GM21526 (cell line): ENCODE measurements around the gene ZNF684.
"Not testable (repeated sequence)": the region's sequence is repeated elsewhere in the genome, so short reads cannot be mapped to it uniquely, and the experiment has no call there.

ENCODE experiments used
- ATAC-seq: cut with Tn5 transposase; IDR thresholded peaks from one replicate; pipeline ENCODE4 v1.9.1; 2021; ENCODE audit warnings: moderate library complexity; ENCODE audit not compliant: unreplicated experiment, low FRiP score

ZNF684 gene

DNA sequence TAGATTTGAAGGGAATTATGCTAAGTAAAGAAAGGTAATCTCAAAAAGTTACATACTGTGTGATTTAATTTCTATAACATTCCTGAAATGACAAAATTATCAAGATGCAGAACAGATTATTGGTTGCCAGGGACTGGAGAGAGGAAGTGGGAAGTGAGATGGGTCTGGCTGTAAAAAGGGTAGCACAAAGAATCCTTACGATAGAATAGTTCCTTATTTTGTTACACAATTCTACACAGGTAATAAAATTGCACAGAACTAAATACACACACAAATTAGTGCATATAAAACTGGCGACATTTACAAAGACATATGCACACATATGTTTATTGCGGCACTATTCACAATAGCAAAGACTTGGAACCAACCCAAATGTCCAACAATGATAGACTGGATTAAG is 33.5 kb downstream of the ZNF684 start:
- no peak for ATAC-seq

GRCh38 chr1:40567825-40568224 is 36.4 kb downstream of the ZNF684 start:
- ATAC-seq, result no peak

DNA sequence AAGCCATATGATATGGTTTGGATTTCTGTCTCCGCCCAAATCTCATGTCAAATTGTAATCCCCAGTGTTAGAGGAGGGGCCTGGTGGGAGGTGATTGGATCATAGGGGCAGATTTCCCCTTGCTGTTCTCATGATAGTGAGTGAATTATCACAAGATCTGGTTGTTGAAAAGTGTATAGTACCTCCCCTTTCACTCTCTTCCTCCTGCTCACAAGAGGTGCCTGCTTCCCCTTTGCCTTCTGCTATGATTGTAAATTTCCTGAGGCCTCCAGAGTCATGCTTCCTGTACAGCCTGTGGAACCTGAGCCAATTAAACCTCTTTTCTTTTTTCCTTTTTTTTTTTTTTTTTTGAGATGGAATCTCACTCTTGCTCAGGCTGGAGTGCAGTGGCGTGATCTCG is 43.4 kb downstream of the ZNF684 start:
- not testable (repeated sequence) for ATAC-seq

GRCh38 chr1:40575336-40575735 is 43.9 kb downstream of the ZNF684 start:
- no peak for ATAC-seq

GRCh38 chr1:40582116-40582515 is 50.7 kb downstream of the ZNF684 start:
- no peak for ATAC-seq

GRCh38 chr1:40583980-40584379 is 52.5 kb downstream of the ZNF684 start:
- no peak for ATAC-seq

GRCh38 chr1:40588586-40588985 is 57.1 kb downstream of the ZNF684 start:
- ATAC-seq, result no peak

GRCh38 chr1:40592107-40592803 is 60.8 kb downstream of the ZNF684 start:
- ATAC-seq, result no peak

- ATAC-seq, result no peak
These were observed 62.2 kb downstream of the ZNF684 start for GRCh38 chr1:40593449-40594186.

DNA sequence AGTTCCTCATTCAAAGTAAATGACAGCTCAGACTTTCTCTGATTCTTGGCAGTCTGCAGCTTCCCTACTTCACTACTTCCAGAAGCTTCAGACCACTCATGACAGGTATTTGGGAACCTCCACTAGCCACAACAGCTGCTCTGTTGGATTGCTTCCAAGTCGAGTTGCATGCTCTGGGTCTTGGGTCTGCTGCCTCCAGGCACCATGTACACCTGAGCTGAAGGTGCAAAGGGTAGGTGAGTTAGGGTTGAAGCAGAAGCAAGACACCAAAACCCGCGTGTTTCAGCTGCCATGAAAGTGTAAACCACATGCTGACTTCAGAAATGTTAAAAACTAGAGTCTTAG is 62.7 kb downstream of the ZNF684 start:
- ATAC-seq, result no peak

DNA sequence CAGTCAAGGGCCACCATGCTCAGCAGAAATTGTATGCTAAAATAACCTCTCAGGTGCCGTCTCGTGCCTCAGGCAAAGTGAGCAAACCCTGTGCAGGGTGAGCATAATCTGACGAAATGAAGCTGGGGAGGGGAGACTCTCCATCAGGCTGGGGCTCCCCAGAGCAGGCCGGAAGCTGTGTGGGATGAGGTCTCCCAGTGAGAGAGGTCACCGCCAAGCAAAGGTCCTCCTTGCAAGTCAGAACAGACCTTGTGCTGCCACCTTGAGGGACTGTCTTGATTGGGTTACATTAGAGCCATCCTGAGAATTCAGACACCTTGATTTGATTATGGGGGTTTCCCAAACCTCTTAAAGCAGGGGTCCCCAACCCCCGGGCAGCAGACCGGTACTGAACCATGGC is 64.2 kb downstream of the ZNF684 start:
- no peak for ATAC-seq
